Naive thymus-derived CD4-positive, alpha-beta T cell (primary cell): Measurements from ENCODE around the gene EDC4. TPM values are rescaled to one million over a fixed set of nuclear protein-coding genes. Genes with fewer than 3 reads are reported as not detected.

ENCODE experiments used
- ATAC-seq: fragments of 150-1000 bp; cut with Tn5 transposase; 2 replicates; pipeline ENCODE4 v1.10.0; 2021; ENCODE audit warnings: mild to moderate bottlenecking, moderate library complexity
- CTCF ChIA-PET: fragments of 350-600 bp; sonication (Branson Sonifier 250); formaldehyde crosslinking; loops from one replicate; lab custom pipeline; 2021; ENCODE audit warnings: antibody characterized with exemption; lab: Charles Lee
- POLR2A ChIA-PET: fragments of 350-600 bp; sonication (Branson Sonifier 250); formaldehyde crosslinking; loops from one replicate; lab custom pipeline; 2021; ENCODE audit warnings: antibody characterized with exemption, inconsistent platforms; lab: Charles Lee
- DNase-seq, 9 donors: peaks; one replicate each; pipeline versions ENCODE4 v3.0.0 to v3.0.0-alpha.2; 2020 to 2022; ENCODE audit warnings: mixed read lengths in 1 of 9
- H3K27ac ChIP-seq: one replicate; pipeline ENCODE4 v1.7.0; 2013; ENCODE audit warnings: mild to moderate bottlenecking, low read depth, low read length, moderate library complexity
- H3K27me3 ChIP-seq, 2 donors: one replicate each; pipeline ENCODE4 v1.7.0; 2013; ENCODE audit warnings: low read length in 2 of 2, mild to moderate bottlenecking in 2 of 2, moderate library complexity in 2 of 2; ENCODE audit not compliant: control insufficient read depth in 2 of 2, insufficient read depth in 2 of 2
- H3K36me3 ChIP-seq, 3 experiments: 1 replicate in 2 of 3; 2 replicates in 1 of 3; pipeline ENCODE4 v1.7.0; 2013; ENCODE audit warnings: low read length in 3 of 3, mild to moderate bottlenecking in 3 of 3, moderate library complexity in 1 of 3; ENCODE audit not compliant: insufficient read depth in 3 of 3, control insufficient read depth in 2 of 3
- H3K4me1 ChIP-seq, 2 donors: one replicate each; pipeline ENCODE4 v1.7.0; 2013; ENCODE audit warnings: low read length in 2 of 2, mild to moderate bottlenecking in 2 of 2, moderate library complexity in 1 of 2; ENCODE audit not compliant: control insufficient read depth in 2 of 2, insufficient read depth in 2 of 2
- H3K4me3 ChIP-seq: 2 replicates; pipeline ENCODE4 v1.7.0; 2013; ENCODE audit warnings: mild to moderate bottlenecking, low read length
- H3K9me3 ChIP-seq, 3 experiments: 1 replicate in 2 of 3; 2 replicates in 1 of 3; pipeline ENCODE4 v1.7.0; 2013; ENCODE audit warnings: low read length in 3 of 3; ENCODE audit not compliant: control insufficient read depth in 2 of 3
- H3K27ac Mint-ChIP-seq, 9 donors: one replicate each; pipeline ENCODE4 v1.8.0; 2020 to 2022; ENCODE audit warnings: mixed read lengths in 9 of 9, mild to moderate bottlenecking in 8 of 9, moderate library complexity in 5 of 9, inconsistent platforms in 2 of 9
- H3K27me3 Mint-ChIP-seq, 5 donors: one replicate each; pipeline ENCODE4 v1.8.0; 2021 to 2022; ENCODE audit warnings: mixed read lengths in 5 of 5, mild to moderate bottlenecking in 1 of 5
- H3K36me3 Mint-ChIP-seq, 5 donors: one replicate each; pipeline ENCODE4 v1.8.0; 2020 to 2022; ENCODE audit warnings: mixed read lengths in 5 of 5, mild to moderate bottlenecking in 3 of 5, inconsistent platforms in 1 of 5
- H3K4me1 Mint-ChIP-seq, 7 donors: one replicate each; pipeline ENCODE4 v1.8.0; 2020 to 2022; ENCODE audit warnings: mixed read lengths in 7 of 7, mild to moderate bottlenecking in 3 of 7, inconsistent platforms in 1 of 7
- H3K4me3 Mint-ChIP-seq, 10 donors: one replicate each; pipeline ENCODE4 v1.8.0; 2020 to 2022; ENCODE audit warnings: mild to moderate bottlenecking in 10 of 10, mixed read lengths in 10 of 10, moderate library complexity in 6 of 10, inconsistent platforms in 2 of 10
- H3K9me3 Mint-ChIP-seq, 11 donors: one replicate each; pipeline ENCODE4 v1.8.0; 2020 to 2022; ENCODE audit warnings: mixed read lengths in 11 of 11, mild to moderate bottlenecking in 4 of 11, inconsistent platforms in 1 of 11, moderate library complexity in 1 of 11
- intact Hi-C, 2 donors: fragments of 100-400 bp; cut with micrococcal nuclease; formaldehyde crosslinking; loops; one replicate each; pipeline ENCODE4 v1.15.1; 2023
- polyA plus RNA-seq, 2 donors: library from polyadenylated mRNA; unstranded; fragments of 300-500 nt; fragmentation: Illumina TruSeq; gene quantifications; one replicate each; pipeline ENCODE4 v1.2.3, GENCODE V29; 2021
- total RNA-seq, 6 experiments: library from RNA in 5 of 6; stranded (reverse) in 5 of 6; gene quantifications; 1 replicate in 5 of 6; 2 replicates in 1 of 6; pipeline ENCODE4 v1.2.3 and lab custom pipeline; 2021 to 2026

The EDC4 gene
- total and polyA plus RNA-seq, 7 experiments from 2014 or later: 34.8 to 166 (median 122) TPM

DNA sequence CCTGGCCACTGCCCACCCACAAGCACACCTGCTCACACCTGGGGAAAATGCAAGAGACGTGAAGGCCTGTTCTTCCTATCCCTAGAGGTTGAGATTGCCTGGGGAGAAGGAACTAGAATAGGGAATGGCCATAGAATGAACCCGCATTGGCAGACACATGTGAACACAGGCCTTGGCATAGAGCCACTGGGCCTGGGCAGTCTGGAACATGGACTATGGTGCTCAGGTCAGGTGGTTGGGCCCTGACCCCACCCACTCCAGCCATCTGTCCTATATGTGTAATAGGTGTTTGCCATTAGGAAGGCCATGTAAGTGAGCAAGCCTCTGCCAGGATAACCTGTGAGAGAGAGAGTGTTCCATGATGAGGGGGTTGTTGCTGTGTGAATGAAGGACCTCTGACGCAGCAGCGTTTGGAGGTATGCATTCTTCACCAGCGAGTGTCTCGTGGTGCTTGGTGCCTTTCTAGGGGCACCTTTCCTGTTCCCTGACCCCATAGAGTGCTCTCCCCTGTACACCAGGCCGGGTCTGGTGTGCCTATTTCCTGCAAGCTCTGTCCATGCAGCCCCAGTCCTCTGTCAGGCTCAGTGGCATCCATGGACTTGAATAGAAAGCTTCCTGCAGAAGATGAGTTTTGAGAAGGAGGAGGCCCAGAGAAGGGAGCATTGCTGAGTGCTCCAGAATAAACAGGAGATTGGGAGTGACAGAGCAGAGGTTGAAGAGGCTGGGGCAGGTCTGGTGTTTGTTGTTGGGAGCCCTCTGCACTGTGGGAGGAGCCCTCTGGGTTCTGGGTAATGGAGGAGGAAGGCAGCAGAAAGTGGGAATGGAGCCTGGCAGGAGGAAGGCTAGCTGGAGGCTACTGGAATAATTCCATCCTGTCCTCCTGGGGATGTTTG is 43.2 kb downstream of the EDC4 start:
- Histone ChIP-seq H3K27me3 (no peaks in the 10 kb centered on the region), H3K9me3 (no peaks in the 10 kb centered on the region), H3K27ac (no peak overlapping the region), H3K36me3 (peaks cover 0 to 58% (median 0%) of the 10 kb centered on the region in 3 experiments), H3K4me1 (no peaks in the 10 kb centered on the region), H3K4me3 (no peak overlapping the region)
- H3K4me3 Mint-ChIP-seq: no peak overlapping the region
- intact Hi-C loops: no loop called here
- H3K9me3 Mint-ChIP-seq: no peaks in the 10 kb centered on the region
- H3K36me3 Mint-ChIP-seq: peaks cover 0 to 25% (median 0%) of the 10 kb centered on the region in 5 donors
- DNase-seq (no peak), ATAC-seq (no peak)
- H3K4me1 Mint-ChIP-seq: peaks cover 23 to 40% (median 32%) of the 10 kb centered on the region in 7 donors
- POLR2A ChIA-PET: interaction anchor here (0.7 to 1.0 kb wide), 2 partner anchors 9 to 199 kb away, joined by 3 read pairs; no protein-coding TSS in a partner anchor
- no peaks in the 10 kb centered on the region for H3K27me3 Mint-ChIP-seq
- peak overlapping the region in 3 of 9 donors; percentile 45 to 72 (median 64) for H3K27ac Mint-ChIP-seq
- CTCF ChIA-PET: interaction anchor here (0.9 kb wide), 1 partner anchor 99 kb away, joined by 3 read pairs; no protein-coding TSS in a partner anchor

- Histone ChIP-seq H3K4me3 (no peak overlapping the region), H3K9me3 (no peaks in the 10 kb centered on the region), H3K4me1 (no peaks in the 10 kb centered on the region), H3K27me3 (no peaks in the 10 kb centered on the region), H3K27ac (no peak overlapping the region), H3K36me3 (peaks cover 0 to 50% (median 0%) of the 10 kb centered on the region in 3 experiments)
- Mint-ChIP-seq H3K9me3 (no peaks in the 10 kb centered on the region), H3K4me1 (peaks cover 23 to 49% (median 39%) of the 10 kb centered on the region in 7 donors), H3K36me3 (peaks cover 0 to 22% (median 0%) of the 10 kb centered on the region in 5 donors), H3K27ac (peak overlapping the region in 6 of 9 donors; percentile 28 to 81 (median 70)), H3K27me3 (no peaks in the 10 kb centered on the region), H3K4me3 (peak overlapping the region in 1 of 10 donors; percentile 27)
- intact Hi-C loops: no loop called here
- ATAC-seq (no peak), DNase-seq (no peak)
- ChIA-PET CTCF (no interaction called here), POLR2A (interaction anchor here (0.7 kb wide), 1 partner anchor 180 kb away, joined by 3 read pairs; no protein-coding TSS in a partner anchor)
These were observed 44.4 kb downstream of the EDC4 start for GRCh38 chr16:67917140-67917851.

DNA sequence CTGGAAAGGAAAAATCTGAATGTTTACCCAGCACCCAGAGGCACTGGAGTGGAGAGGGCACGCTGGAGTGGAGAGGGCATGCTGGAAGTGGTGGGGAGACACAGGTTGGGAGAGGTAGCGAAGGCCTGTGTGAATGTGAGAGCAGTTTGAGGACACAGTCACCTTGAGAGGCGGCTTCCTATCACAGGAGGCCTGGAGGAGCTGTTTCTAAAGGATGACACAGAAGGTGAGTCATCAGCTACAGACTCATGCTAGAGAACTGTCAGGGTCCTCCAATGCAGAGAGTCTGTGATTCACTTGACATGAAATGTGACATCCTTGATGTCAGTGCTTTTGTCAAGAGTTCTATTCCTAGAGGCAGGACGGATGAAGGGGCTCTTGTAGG is 45.0 kb downstream of the EDC4 start:
- H3K36me3 ChIP-seq: peaks cover 0 to 53% (median 0%) of the 10 kb centered on the region in 3 experiments
- H3K4me1 Mint-ChIP-seq: peaks cover 23 to 50% (median 41%) of the 10 kb centered on the region in 7 donors
- H3K4me1 ChIP-seq: no peaks in the 10 kb centered on the region
- H3K4me3 ChIP-seq: no peak overlapping the region
- DNase-seq: peak in 1 of 9 donors; percentile 44
- H3K27me3 ChIP-seq: no peaks in the 10 kb centered on the region
- H3K9me3 ChIP-seq: no peaks in the 10 kb centered on the region
- H3K27me3 Mint-ChIP-seq: no peaks in the 10 kb centered on the region
- peak overlapping the region in 1 of 10 donors; percentile 27 for H3K4me3 Mint-ChIP-seq
- peak overlapping the region in 6 of 9 donors; percentile 28 to 81 (median 70) for H3K27ac Mint-ChIP-seq
- intact Hi-C loops: no loop called here
- ChIA-PET POLR2A (interaction anchor here (0.7 kb wide), 1 partner anchor 179 kb away, joined by 3 read pairs; no protein-coding TSS in a partner anchor), CTCF (no interaction called here)
- H3K36me3 Mint-ChIP-seq: peaks cover 0 to 22% (median 0%) of the 10 kb centered on the region in 5 donors
- no peaks in the 10 kb centered on the region for H3K9me3 Mint-ChIP-seq
- no peak overlapping the region for H3K27ac ChIP-seq
- ATAC-seq: no peak

GRCh38 chr16:67919622-67920221 is 46.9 kb downstream of the EDC4 start:
- intact Hi-C loops: no loop called here
- Mint-ChIP-seq H3K27me3 (no peaks in the 10 kb centered on the region), H3K4me1 (peaks cover 21 to 45% (median 40%) of the 10 kb centered on the region in 7 donors), H3K9me3 (no peaks in the 10 kb centered on the region), H3K36me3 (peaks cover 0 to 18% (median 0%) of the 10 kb centered on the region in 5 donors), H3K27ac (peak overlapping the region in 1 of 9 donors; percentile 5), H3K4me3 (no peak overlapping the region)
- no peaks in the 10 kb centered on the region for H3K9me3 ChIP-seq
- DNase-seq (no peak), ATAC-seq (no peak)
- no peak overlapping the region for H3K4me3 ChIP-seq
- no peaks in the 10 kb centered on the region for H3K27me3 ChIP-seq
- no peaks in the 10 kb centered on the region for H3K4me1 ChIP-seq
- H3K27ac ChIP-seq: no peak overlapping the region
- POLR2A ChIA-PET: interaction anchor here (0.6 to 0.9 kb wide), 3 partner anchors 103 to 399 kb away, joined by 3 to 5 read pairs (median 3); partner anchors contain the start of genes DDX28 and DUS2
- CTCF ChIA-PET: interaction anchor here (0.6 to 1.1 kb wide), 2 partner anchors 248 to 399 kb away, joined by 4 to 5 read pairs; no protein-coding TSS in a partner anchor
- peaks cover 0 to 57% (median 0%) of the 10 kb centered on the region in 3 experiments for H3K36me3 ChIP-seq

DNA sequence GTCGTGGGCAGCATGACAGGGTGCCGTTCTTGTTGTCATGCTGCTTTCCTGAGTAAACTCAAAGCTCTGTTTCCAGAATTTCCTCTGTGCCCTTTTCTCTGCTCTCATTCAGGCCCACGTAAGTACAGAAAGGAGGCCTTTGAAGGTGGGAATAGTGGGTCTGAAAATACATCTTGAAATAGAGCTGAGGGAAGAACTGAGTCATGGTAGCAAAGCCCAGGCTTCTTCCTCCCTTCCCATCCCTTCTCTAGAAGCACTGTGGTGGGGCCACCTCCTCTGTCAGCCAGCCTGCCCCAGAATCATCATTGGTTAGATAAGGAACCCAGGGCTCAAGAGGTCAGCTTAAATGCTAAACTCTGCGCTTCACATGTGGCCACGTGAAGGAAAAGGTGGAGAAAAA is 49.4 kb downstream of the EDC4 start:
- ChIA-PET CTCF (no interaction called here), POLR2A (interaction anchor here (1.0 to 1.2 kb wide), 2 partner anchors 9 to 20 kb away, joined by 5 read pairs; no protein-coding TSS in a partner anchor)
- Histone ChIP-seq H3K4me3 (no peak overlapping the region), H3K27me3 (no peaks in the 10 kb centered on the region), H3K4me1 (no peaks in the 10 kb centered on the region), H3K27ac (no peak overlapping the region), H3K9me3 (no peaks in the 10 kb centered on the region), H3K36me3 (peaks cover 0 to 46% (median 0%) of the 10 kb centered on the region in 3 experiments)
- Mint-ChIP-seq H3K27me3 (no peaks in the 10 kb centered on the region), H3K27ac (peak overlapping the region in 6 of 9 donors; percentile 17 to 74 (median 29)), H3K36me3 (peaks cover 0 to 8% (median 0%) of the 10 kb centered on the region in 5 donors), H3K4me3 (no peak overlapping the region), H3K9me3 (no peaks in the 10 kb centered on the region), H3K4me1 (peaks cover 5 to 24% (median 22%) of the 10 kb centered on the region in 7 donors)
- intact Hi-C loops: no loop called here
- ATAC-seq: no peak
- DNase-seq: no peak

GRCh38 chr16:67922740-67923139 is 49.9 kb downstream of the EDC4 start:
- ATAC-seq (no peak), DNase-seq (no peak)
- Histone ChIP-seq H3K27ac (no peak overlapping the region), H3K9me3 (no peaks in the 10 kb centered on the region), H3K27me3 (no peaks in the 10 kb centered on the region), H3K4me3 (no peak overlapping the region), H3K4me1 (no peaks in the 10 kb centered on the region), H3K36me3 (peaks cover 0 to 47% (median 0%) of the 10 kb centered on the region in 3 experiments)
- ChIA-PET CTCF (no interaction called here), POLR2A (interaction anchor here (1.2 kb wide), 1 partner anchor 8 kb away, joined by 5 read pairs; no protein-coding TSS in a partner anchor)
- Mint-ChIP-seq H3K4me3 (no peak overlapping the region), H3K9me3 (no peaks in the 10 kb centered on the region), H3K27me3 (no peaks in the 10 kb centered on the region), H3K27ac (peak overlapping the region in 2 of 9 donors; percentile 55 to 69), H3K4me1 (peaks cover under 1 to 19% (median 17%) of the 10 kb centered on the region in 7 donors), H3K36me3 (peaks cover 0 to 3% (median 0%) of the 10 kb centered on the region in 5 donors)
- intact Hi-C loops: no loop called here
